Measurements from ENCODE around the gene ABHD15. TPM values are rescaled to one million over a fixed set of nuclear protein-coding genes. Genes with fewer than 3 reads are reported as not detected.
A peak's percentile ranks its signal among the peaks of the same experiment; 100 is the strongest.

The ABHD15 gene
- polyA plus RNA-seq, 2 of the 4 experiments (the other 2 are of a cell fraction), result 13.5 to 15.8 TPM

DNA sequence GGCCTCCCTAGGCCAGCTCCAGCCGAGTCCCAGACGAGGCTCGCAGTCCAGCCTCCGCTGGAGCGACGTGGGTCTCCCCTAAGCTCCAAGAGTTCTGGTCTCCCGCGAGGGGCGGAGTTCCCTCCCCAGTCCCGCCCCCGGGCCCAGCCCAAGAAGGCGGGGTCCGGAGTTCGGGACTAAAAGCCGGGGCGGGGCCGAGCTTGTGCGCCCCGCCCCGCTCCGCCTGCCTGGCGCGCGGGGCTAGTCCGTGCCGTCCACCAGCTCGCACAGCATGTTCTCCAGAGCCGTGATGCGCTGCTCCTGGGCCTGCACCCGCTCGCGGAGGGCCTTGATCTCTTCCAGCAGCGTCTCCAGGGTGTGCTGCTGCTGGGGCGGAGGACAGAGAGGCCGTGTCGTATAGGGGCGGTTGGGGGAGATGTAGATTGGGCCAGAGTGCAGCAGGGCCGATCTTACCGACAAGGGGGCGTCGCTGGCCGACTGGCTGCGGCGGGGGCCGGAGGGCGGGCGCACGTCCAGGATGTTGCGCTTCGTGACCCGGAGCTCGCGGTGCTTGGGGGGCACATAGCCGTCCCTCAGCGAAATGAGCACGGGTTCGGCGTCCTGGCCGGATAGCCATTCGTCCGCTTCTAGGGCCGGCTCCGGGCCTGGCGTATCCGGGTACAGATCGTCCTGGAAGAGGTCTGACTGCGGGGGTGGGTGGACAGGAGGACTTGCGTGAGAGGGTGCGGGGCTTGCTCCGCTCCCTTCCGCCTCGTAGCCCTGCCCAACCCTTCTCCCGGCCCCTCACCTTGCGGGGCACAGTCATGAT is 48.9 kb upstream of the ABHD15 start (continued):
- no peak for TF ChIP-seq POLR2AphosphoS2 (conservative IDR thresholded peaks at IDR 0.05; ENCODE audit: low read length)
- no peak for TF ChIP-seq EP300 (IDR thresholded peaks at IDR 0.05)
- TF ChIP-seq ESRRA (IDR thresholded peaks at IDR 0.05; ENCODE audit: borderline replicate concordance, low read length), result no peak
- TF ChIP-seq, protein P1, sequence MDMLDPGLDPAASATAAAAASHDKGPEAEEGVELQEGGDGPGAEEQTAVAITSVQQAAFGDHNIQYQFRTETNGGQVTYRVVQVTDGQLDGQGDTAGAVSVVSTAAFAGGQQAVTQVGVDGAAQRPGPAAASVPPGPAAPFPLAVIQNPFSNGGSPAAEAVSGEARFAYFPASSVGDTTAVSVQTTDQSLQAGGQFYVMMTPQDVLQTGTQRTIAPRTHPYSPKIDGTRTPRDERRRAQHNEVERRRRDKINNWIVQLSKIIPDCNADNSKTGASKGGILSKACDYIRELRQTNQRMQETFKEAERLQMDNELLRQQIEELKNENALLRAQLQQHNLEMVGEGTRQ (IDR thresholded peaks at IDR 0.05), result no peak
- no peak for TF ChIP-seq ZNF302 (CRISPR knock-in tag; IDR thresholded peaks at IDR 0.05)

DNA sequence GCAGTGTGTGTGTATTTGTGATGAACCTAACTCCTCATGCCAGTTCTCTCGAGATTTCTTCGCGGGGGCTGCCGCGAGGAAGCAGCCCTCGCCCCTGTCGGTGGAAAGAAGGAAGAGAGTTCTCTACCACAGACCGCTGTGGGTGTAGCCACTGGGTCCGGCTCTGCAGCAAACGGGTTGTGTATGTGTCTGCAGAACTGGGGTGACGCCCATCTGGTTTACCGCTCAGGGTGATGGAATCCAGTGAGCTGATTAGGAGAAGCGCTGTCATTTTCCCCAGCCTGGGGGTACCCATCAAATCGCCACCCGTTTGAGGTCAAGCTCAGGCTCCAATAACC is 48.2 kb upstream of the ABHD15 start:
- ATAC-seq (no peak), FAIRE-seq (no peak), DNase-seq (ENCODE audit: low read depth in 1 of 2, low spot score in 1 of 2) (no peak)
- WGBS (ENCODE audit: missing lambda C conversion rate), result 87% methylated on average over 15 of the region's 15 CpGs
- no peak overlapping the region for H3K4me3 ChIP-seq
- H3K9me3 ChIP-seq, result no peaks in the 10 kb centered on the region
- CTCF ChIA-PET, result interaction anchor here (1.7 to 23.2 kb wide), 7 partner anchors 12 to 466 kb away, joined by 4 to 447 read pairs (median 52); partner anchors contain the start of genes ABHD15, ANKRD13B and TP53I13
- POLR2A ChIA-PET, result no interaction called here
- no peak overlapping the region for H3K27ac ChIP-seq
- peaks cover 39% of the 10 kb centered on the region for H3K4me1 ChIP-seq
- H3K4me2 ChIP-seq, result peak overlapping the region; percentile 55; the same call in 1 of the 3 replicates
- TF ChIP-seq POLR2AphosphoS2 (conservative IDR thresholded peaks at IDR 0.05; ENCODE audit: low read length) (no peak), BHLHE40 (IDR thresholded peaks at IDR 0.05; ENCODE audit: low read depth, low read length) (no peak), NR3C1 (IDR thresholded peaks at IDR 0.05) (no peak), ZFP36 (IDR thresholded peaks at IDR 0.05; ENCODE audit: borderline replicate concordance, partially characterized antibody) (no peak), ZC3H11A (IDR thresholded peaks at IDR 0.05) (no peak), ZNF302 (CRISPR knock-in tag; IDR thresholded peaks at IDR 0.05) (no peak), POLR2A (IDR thresholded peaks at IDR 0.05; ENCODE audit: low read length) (no peak), CHD4 (IDR thresholded peaks at IDR 0.05; ENCODE audit: borderline replicate concordance) (no peak), NFE2L2 (conservative IDR thresholded peaks at IDR 0.05; ENCODE audit: low read length) (no peak)
- TF ChIP-seq, protein P2, sequence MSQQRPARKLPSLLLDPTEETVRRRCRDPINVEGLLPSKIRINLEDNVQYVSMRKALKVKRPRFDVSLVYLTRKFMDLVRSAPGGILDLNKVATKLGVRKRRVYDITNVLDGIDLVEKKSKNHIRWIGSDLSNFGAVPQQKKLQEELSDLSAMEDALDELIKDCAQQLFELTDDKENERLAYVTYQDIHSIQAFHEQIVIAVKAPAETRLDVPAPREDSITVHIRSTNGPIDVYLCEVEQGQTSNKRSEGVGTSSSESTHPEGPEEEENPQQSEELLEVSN (IDR thresholded peaks at IDR 0.05; ENCODE audit: borderline replicate concordance, low read depth), result no peak
- TF ChIP-seq, protein P3, sequence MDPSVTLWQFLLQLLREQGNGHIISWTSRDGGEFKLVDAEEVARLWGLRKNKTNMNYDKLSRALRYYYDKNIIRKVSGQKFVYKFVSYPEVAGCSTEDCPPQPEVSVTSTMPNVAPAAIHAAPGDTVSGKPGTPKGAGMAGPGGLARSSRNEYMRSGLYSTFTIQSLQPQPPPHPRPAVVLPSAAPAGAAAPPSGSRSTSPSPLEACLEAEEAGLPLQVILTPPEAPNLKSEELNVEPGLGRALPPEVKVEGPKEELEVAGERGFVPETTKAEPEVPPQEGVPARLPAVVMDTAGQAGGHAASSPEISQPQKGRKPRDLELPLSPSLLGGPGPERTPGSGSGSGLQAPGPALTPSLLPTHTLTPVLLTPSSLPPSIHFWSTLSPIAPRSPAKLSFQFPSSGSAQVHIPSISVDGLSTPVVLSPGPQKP (IDR thresholded peaks at IDR 0.05; ENCODE audit: low read depth, low read length), result no peak

DNA sequence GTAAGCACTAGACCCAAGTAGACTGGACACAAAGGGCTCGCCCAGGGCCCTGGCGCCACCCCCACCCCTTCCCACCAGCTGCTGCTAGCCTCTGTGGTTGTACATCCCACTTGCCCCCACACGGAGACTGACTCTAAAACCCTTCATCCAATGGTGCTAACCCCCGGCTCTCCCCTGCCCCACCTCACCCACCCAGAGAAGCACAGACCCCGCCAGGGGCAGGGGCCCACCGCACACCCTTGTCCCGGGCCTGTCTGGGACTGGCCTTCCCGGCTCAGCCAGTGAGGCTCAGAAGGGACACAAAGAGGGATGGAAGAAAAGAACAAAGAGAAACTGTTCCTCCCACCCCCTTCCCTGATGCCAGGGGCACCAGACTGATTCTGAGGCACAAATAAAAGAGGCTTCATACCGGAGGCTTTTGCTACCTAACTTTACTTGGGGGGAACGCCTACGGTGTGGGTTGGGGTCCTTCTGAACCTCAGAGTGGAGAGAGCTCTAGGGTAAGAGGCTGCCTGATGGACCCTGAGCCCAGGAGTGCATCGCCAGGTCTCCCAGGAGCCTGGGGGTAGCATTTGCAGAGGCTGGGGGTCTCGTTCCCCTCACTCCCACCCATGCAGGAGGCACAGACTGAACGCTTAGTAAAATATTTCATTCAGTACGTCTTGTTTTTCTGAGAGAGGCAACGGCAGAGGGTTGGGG is 47.7 kb upstream of the ABHD15 start:
- no peak overlapping the region for H3K4me3 ChIP-seq

DNA sequence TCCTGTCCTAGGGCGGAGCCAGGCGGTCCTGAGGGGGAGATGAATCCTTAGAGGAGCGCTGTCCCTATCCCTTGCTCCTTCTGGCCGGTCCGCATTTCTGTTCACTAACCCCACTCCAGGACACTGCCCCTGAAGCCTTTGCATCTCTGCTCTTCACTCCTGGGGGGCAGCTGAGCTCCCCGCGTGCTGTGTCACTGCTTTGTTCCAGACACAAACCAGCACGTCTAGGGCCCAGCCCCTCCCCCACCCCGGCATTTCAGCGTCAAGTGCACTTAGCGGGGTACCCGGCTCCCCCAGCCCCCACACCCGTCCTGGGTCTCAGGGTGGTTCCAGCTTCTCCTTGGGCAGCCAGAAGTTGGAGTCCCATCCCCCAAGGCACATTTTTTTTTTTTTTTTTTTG is 47.0 kb upstream of the ABHD15 start:
- CTCF ChIA-PET, result interaction anchor here (0.6 to 23.2 kb wide), 19 partner anchors 8 to 480 kb away, joined by 3 to 447 read pairs (median 5); partner anchors contain the start of genes ABHD15, ANKRD13B, CORO6 and TP53I13
- TF ChIP-seq EHF (CRISPR knock-in tag; IDR thresholded peaks at IDR 0.05) (no peak), ZC3H11A (IDR thresholded peaks at IDR 0.05) (no peak), FOSB (CRISPR knock-in tag; IDR thresholded peaks at IDR 0.05) (no peak), TP53 (CRISPR knock-in tag; IDR thresholded peaks at IDR 0.05) (no peak), CEBPB (IDR thresholded peaks at IDR 0.05) (no peak), KDM5A (IDR thresholded peaks at IDR 0.05) (no peak), CBX2 (IDR thresholded peaks at IDR 0.05; ENCODE audit: borderline replicate concordance, low read depth) (no peak), MAZ (IDR thresholded peaks at IDR 0.05; ENCODE audit: borderline replicate concordance, low read depth, low read length) (no peak), RARB (CRISPR knock-in tag; IDR thresholded peaks at IDR 0.05) (no peak), TFCP2L1 (CRISPR knock-in tag; IDR thresholded peaks at IDR 0.05) (no peak)
- TF ChIP-seq, protein P4, sequence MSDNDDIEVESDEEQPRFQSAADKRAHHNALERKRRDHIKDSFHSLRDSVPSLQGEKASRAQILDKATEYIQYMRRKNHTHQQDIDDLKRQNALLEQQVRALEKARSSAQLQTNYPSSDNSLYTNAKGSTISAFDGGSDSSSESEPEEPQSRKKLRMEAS (IDR thresholded peaks at IDR 0.05), result no peak
- TF ChIP-seq, protein P1 (IDR thresholded peaks at IDR 0.05), result no peak

More for the DNA sequence above, 47.7 kb upstream of the ABHD15 start:
- FAIRE-seq (no peak), DNase-seq (ENCODE audit: low read depth in 1 of 2, low spot score in 1 of 2) (no peak), ATAC-seq (no peak)
- ChIA-PET POLR2A (no interaction called here), CTCF (interaction anchor here (0.8 to 23.2 kb wide), 17 partner anchors 9 to 479 kb away, joined by 3 to 447 read pairs (median 6); partner anchors contain the start of genes ABHD15, ANKRD13B, CORO6 and TP53I13)
- no peak for TF ChIP-seq TP53 (CRISPR knock-in tag; IDR thresholded peaks at IDR 0.05)
- no peak for TF ChIP-seq NPAS2 (CRISPR knock-in tag; IDR thresholded peaks at IDR 0.05; ENCODE audit: borderline replicate concordance)
- no peak for TF ChIP-seq CHD2 (IDR thresholded peaks at IDR 0.05; ENCODE audit: low read length, partially characterized antibody)
- TF ChIP-seq POLR2AphosphoS2 (conservative IDR thresholded peaks at IDR 0.05; ENCODE audit: low read length), result no peak
- peaks cover 34% of the 10 kb centered on the region for H3K4me1 ChIP-seq
- WGBS (ENCODE audit: missing lambda C conversion rate), result 89% methylated on average over 16 of the region's 16 CpGs
- H3K27ac ChIP-seq, result peak overlapping the region in 1 of 2 experiments; percentile 77; a peak in 2 of 6 replicates
- H3K4me2 ChIP-seq, result peak overlapping the region; percentile 78; the same call in 1 of the 3 replicates
- no peaks in the 10 kb centered on the region for H3K9me3 ChIP-seq

More for the DNA sequence above, 47.0 kb upstream of the ABHD15 start:
- peaks cover 27% of the 10 kb centered on the region for H3K4me1 ChIP-seq
- H3K4me2 ChIP-seq, result peak overlapping the region; percentile 78
- peak overlapping the region; percentile 67 to 77 for H3K27ac ChIP-seq
- no peak for FAIRE-seq
- 51% methylated on average over 12 of the region's 13 CpGs for WGBS (ENCODE audit: missing lambda C conversion rate)
- ATAC-seq, result peak; percentile 7 to 41; a peak in 5 of 6 replicates
- POLR2A ChIA-PET, result interaction anchor here (0.6 to 1.1 kb wide), 4 partner anchors 11 to 771 kb away, joined by 3 to 7 read pairs (median 4); partner anchors contain the start of gene ANKRD13B
- H3K4me3 ChIP-seq, result peak overlapping the region; percentile 23; the same call in 2 of the 3 replicates
- no peaks in the 10 kb centered on the region for H3K9me3 ChIP-seq
- no peak for DNase-seq (ENCODE audit: low read depth in 1 of 2, low spot score in 1 of 2)

Measured in A549 (cell line).